NCI-H1436 treated with DMSO at 0.1 percent for 48 hours (cell line): ENCODE measurements around the gene R3HDM1.
"Not testable (repeated sequence)": the region's sequence is repeated elsewhere in the genome, so short reads cannot be mapped to it uniquely, and the experiment has no call there.

Experiments used
- DNase-seq: peaks from one replicate; lab custom pipeline; 2025; lab: John Stamatoyannopoulos, UW

Gene R3HDM1

DNA sequence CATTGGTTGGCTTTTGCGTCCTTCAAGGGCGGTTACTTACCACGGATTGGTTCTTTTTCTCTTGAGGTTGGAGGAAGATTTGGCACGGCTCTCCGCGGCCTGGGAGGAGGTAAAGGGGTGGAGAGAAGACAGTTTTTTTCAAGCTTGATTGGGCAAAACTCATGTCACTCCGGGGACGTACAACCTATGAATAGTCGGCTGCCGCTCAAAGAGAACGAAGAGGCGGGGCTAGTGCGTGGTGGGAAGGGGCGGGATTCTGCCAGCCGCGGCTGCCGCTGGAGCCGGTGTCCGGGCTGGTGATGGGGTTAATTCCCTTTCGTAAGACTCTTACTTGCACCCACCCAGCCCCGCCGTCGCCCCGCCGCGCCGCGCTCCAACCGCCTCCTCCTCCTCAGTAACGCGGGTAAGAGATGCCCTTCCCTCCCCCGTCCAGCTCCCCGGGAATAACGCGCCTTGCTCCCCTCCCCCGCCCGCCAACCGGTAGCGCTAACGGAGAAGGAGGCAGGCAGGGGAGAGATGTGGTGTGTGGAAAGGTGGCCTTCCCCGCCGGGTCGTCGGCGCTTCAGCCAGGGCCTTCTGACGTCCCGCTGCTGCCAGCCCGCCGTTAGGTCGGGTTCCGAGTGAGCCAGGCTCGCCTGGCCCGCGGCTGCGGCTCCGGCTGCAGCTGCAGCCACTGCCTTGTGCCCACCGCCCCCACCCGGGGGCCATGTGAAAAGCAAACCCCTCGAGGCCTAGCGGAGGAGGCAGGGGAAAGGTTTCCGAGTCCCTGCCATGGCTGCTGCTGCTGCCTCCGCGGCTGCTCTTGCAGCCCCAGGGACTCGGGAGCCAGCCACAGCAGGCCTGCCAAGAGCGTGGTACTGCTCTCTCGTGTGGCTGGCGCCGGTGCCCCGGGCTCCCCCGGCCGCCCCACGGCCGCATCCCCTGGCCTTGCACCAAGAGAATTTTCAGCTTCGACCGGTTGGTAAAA is at the start of gene R3HDM1:
TSS of gene R3HDM1 (plus strand) at position 254 of the 967 bp plus-strand sequence. CDS start 73,362 bp downstream, outside the sequence.
- DNase-seq, result peak; percentile 98

DNA sequence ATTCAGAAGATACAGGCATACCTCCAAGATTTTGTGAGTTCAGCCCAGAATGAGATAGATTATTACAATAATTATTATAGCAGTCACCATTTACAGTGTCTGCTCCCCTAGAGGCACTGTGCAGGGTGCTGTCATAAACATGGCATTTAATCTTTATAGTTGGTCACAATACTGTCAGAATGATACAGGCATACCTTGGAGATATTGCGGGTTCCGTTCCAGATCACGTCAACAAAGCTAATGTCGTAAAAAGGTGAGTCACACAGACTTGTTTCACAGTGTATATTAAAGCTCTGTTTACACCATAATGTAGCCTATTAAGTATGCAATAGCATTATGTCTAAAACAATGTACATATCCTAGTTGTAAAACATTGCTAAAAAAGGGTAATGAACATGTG is 45.8 kb upstream of the R3HDM1 start:
- no peak for DNase-seq

DNA sequence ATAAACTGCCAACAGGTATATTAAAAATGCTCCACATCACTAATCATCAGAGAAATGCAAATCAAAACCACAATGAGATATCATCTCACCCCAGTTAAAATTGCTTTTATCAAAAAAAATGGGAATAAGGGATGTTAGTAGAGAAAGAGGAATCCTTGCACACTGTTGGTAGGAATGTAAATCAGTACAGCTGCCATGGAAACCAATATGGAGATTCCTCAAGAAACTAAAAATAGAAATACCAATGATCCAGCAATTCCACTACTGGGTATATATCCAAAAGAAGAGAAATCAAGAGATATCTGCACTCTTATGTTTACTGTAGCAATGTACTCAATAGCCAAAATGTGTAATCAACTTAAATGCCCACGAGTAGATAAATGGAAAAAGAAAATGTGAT is 40.9 kb upstream of the R3HDM1 start:
- no peak for DNase-seq

DNA sequence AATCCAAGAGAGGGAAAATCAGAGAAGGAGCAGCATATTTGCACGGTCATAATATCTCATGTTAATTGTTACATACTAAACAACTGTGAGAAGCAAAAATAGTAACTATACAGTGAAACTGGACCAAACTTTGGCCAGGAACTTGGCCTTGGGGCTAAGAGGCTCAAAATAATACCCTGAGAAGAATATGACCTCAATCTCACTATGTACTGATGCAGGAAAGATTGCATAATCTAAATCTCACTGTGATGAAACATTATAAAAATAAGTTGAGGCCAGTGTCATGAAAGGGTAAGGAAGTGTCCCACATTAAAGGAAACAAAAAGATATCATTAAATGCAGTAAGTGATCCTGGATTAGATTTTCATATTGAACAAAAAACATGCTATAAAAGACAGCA is 36.8 kb upstream of the R3HDM1 start:
- no peak for DNase-seq

DNA sequence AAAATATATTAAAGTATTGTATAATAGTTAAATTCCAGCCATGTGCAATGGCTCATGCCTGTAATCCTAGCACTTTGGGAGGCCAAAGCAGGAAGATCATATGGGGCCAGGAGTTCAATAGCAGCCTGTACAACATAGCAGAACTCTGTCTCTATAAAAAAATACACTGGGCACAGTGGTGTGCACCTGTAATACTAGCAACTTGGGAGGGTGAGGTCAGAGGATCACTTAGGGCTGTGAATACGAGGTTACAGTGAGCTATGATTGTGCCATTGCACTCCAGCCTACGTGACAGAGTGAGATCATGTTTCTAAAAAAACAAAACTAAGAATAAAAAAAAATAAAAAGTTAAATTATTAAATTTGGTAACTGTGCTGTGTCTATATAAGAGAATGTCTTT is 36.4 kb upstream of the R3HDM1 start:
- no peak for DNase-seq

DNA sequence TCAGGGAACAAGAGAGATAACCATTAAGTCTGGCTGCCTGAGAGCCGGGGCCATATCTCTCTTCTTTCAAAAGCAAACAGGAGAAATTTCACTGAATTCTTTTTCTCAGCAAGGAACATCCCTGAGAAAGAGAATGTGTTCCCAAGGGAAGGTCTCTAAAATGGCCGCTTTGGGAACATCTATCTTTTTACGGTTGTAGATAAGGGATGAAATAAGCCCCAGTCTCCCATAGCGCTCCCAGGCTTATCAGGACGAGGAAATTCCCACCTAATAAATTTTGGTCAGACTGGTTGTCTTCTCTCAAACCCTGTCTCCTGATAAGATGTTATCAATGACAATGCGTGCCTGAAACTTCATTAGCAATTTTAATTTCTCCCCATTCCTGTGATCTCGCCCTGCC is 32.7 kb upstream of the R3HDM1 start:
- DNase-seq, result not testable (repeated sequence)

DNA sequence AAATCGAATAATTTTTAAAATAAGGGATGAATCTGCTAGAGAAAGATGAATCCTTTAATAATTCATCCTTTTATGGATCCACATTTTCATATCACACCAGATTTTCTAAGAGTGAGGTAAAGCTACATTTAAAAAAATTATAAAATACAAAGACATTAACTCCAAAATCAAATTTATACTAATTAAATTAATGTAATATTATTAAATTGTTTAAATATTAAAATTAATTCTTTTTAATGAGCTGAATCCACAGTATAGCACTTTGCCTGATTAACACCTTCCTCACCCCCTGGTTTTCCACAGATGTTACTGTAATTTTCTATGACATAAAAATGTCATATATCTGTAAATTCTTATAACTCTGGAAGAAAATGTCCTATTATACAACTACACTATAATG is 26.5 kb upstream of the R3HDM1 start:
- DNase-seq, result no peak

DNA sequence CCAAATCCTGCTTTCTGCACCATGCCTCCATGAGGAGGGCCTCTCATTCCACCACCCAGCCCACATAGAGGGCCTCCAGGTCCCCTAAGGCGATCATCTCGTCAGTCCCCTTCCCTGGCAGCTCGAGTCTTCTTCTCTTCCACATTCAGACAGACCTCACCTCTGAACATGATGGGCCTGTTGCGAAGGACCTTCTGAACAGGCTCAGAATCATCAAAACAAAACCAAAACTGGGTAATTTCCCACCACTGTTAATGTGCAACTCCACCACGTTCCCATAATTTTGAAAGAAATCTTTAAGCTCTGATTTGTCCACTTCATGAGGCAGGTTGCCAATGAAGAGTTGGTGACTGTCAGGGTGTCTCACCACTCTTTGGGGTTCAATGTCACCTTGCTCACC is 20.7 kb upstream of the R3HDM1 start:
- no peak for DNase-seq

DNA sequence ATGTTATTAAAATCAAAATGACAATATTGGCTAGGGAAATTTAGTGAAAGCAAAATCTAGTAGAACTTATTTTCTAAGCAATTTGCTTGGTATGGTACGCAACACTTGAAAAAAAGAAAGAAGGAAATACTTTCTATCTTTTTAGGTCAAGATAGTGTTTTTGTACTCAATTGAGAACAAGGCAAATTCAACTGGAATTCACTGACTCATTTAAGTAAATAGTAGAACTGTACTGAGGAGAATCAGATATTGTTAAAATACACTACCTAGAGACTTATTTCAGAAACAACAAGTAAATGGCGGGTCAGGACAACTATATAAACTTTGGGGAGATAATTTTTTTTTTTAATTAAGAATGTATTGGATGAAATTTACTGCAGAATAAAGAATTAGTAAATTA is 19.2 kb upstream of the R3HDM1 start:
- DNase-seq, result no peak

DNA sequence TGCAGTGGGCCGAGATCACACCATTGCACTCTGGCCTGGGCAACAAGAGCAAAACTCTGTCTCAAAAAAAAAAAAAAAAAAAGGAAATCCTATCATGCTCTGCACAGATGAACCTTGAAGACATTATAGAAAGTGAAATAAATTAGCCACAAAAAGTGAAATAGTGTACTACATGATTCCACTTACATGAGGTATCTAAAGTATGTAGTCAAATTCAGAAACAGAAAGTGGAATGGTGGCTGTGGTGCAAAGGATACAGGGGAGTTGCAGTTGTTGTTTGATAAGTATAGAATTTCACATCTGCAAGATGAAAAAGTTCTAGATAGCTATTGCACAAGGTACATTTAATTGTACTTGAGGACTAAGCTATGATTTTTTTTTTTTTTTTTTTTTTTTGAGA is 5.5 kb upstream of the R3HDM1 start:
- no peak for DNase-seq

DNA sequence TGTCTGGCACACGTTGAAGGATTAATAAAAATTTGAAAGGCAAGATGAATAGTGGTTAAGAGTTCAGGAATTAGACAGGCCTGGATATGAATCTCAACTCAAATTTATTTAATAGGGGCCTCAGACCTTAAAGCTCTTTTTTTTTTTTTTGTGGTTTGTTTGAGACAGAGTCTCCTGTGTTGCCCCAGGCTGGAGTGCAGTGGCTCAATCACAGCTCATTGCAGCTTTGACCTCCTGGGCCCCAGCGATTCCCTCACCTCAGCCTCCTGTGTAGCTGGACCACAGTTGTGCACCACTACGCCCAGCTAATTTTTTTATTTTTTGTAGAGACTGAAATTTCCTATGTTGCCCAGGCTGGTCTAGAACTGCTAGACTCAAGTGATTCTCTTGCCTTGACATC is 3.3 kb upstream of the R3HDM1 start:
- no peak for DNase-seq

DNA sequence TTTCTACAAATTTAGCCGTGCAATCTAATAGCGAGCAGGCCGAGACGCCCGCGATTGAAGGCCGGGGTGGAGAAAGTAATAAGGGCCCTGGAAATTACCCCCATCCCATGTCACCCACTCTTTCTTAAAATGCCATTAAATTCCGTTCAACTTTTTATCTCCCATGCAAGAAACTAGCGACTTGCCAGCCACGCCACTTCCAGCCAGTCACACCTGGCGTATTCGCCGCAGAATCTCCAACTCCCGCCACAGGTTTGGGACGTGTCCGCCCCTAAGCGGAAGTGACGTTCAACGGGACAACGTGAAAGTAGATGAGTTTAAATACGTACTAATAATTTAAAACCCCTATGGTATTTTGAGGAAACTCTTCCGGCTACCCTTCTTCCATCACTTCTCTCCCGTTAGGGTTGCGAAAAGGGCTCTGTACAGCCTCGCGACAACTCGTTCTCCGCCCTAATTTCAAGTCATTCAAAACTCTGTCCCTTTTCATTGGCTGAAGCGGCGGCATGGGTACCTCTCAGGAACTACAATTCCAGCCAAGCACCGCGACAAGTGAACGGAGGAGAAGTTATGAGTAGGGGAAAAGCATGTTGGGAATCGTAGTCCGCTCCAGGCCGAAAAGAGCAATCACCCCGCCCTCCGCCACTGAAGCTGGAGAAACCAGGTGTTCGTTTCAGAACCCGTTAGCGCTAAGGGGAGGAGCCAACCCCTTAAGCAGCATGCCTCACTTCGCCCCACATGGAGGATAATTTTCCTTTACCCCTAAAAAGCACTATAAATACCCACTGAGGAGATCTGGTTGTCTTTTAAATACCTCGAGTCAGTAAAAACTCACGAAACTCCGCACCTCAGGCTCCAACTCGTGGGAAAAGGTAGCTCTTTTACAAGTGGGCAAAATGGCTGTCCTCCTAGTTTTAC is 712 bp upstream of the R3HDM1 start, which contains the start of gene ZRANB3:
TSS of gene ZRANB3 (minus strand) at position 906 of the 918 bp plus-strand sequence.
- peak; percentile 96 for DNase-seq

DNA sequence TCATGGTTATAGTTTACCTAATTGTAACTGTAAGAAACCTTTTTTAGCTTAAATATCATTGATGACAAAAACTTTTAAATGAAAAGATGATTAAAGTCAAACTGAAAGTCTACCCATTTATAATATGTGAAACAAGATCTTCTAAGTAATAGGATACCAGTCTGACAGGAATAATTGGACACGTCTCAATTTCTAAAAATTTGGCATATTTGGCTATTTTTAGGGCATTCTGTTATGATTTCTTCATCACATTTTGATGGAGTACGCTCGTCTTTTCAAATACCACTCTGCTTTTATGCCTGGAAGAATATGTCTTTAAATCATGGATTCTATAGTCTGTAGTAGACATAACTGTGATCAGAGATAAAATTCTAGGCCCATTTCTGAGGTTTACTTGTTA is 1.3 kb downstream of the R3HDM1 start:
- DNase-seq, result no peak

DNA sequence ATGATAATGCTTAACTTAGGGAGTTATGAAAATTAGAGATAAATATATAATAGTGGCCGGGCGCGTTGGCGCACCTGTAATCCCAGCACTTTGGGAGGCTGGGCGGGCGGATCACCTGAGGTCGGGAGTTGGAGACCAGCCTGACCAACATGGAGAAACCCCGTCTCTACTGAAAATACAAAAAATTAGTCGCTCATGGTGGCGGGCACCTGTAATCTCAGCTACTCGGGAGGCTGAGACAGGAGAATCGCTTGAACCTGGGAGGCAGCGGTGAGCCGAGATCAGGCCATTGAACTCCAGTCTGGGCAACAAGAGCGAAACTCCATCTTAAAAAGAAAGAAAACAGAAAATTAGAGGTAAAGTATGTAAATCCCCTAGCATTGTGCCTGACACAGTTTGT is 2.3 kb downstream of the R3HDM1 start:
- not testable (repeated sequence) for DNase-seq

DNA sequence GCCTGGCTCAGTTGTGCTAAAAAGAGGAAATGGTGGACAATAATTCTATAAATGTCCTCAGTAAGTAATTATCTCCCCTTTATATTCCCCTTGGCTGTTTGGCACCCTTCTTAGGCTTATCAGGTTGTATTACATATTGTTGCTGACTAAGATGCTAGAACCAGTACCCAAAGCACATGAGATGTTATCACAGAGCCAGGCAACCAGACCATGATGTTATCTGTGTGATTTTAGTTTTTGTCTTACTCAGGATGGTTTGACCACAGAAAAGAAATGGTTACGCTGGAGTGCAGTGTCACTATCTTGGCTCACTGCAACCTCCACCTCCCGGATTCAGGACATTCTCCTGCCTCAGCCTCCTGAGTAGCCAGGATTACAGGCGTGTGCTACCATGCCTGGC is 15.2 kb downstream of the R3HDM1 start:
- DNase-seq, result no peak

DNA sequence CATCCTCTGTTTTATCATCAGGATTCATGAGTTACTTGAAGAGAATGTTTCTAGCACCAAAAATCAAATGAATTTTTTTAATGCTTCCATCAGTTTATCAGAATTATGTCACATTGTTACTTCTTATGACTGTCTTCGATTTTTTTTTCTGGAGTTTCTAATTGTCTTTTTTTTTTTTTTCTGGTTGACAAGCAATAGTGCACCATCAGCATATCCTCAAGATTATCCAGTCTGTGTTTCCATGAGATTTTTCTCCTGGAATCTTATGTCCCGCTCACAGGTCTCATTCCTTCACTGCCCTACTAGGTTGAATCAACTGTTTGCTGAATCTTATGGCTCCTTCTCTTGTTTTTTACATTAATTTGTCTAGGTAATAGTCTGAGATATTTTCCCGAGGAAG is 16.0 kb downstream of the R3HDM1 start:
- no peak for DNase-seq

DNA sequence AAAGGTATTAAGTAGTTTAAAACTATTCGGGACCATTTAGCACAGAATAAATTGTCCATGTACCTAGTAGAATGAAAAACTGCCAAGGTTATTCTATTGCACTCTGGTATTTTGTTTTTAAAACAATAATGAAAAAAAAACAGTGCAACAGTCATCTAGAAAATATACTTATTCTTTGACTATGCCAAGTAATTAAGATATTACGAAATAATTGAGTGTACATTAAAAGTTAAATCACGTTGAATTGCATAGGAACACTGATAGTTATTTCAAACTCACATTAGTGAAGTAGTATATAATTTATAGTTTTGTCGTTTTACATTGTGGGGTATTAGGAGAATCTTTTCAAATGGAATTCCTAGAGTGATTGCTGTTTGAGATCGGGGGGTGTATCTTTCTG is 20.1 kb downstream of the R3HDM1 start:
- no peak for DNase-seq

DNA sequence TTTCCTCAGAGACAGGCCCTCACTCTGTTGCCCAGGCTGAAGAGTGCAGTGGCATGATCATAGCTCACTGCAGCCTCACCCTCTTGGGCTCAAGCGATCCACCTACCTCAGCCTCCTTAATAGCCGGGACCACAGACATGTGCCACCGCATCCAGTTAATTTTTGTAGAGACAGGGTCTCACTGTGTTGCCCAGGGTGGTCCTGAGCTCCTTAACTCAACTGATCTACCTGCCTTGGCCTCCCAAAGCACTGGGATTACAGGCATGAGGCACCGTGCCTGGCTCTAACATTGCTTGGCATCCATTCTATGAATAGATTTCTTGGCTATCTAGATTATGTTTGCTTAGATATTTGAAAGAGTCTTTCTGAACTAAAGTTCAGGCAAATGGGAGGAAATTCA is 21.6 kb downstream of the R3HDM1 start:
- no peak for DNase-seq

DNA sequence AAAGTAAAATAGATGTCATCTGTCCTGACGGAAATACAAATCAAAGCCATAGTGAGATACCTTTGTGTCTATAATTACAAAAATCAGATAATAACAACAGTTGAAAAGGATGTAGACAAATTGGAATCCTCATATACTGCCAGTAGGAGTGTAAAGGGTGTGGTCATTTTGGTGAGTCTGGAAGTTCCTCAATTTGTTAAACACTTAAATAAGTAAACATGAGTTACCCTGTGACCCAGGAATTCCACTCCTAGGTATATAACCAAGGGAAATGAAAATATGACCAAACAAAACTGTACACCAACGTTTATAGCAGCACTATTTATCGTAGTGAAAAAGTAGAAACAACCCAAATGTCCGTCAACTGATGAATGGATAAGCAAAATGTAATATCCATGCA is 24.0 kb downstream of the R3HDM1 start:
- DNase-seq, result no peak

DNA sequence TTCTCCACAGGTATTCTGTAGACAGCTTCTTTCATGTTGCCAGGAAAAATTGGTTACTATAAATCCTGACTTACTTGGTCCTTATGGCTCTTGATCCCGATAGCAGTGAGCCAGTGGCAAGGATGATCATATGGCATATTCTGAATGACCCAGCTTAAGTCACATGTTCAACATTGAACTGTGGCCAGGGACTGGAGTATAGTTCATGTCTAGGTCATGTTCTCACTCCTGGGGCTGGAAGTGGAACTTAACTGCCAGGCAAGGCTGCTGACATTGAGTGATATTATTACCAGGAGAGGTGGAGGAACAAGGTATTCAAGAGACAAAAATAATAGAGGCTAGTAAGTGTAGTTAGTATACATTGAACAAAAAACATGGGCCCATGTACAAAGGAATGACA is 26.2 kb downstream of the R3HDM1 start:
- no peak for DNase-seq

DNA sequence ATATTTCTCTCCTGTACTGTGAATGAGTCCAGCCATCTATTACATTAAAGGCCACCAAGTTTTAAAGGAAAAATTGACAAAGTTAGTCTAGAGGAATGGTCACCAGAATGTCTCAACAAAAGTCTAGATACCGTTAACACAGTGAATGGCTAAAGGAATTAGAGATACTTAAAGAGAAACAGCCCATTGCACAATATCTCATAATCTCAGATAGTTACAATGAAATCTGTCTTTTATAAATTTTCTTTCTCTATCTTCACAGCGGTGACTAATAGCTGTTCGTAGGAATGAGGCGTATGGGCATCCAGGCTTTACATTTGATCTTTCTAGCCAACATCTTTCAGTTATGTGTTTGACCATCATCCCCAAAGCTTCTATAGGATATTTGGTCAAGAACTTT is 30.6 kb downstream of the R3HDM1 start:
- no peak for DNase-seq

DNA sequence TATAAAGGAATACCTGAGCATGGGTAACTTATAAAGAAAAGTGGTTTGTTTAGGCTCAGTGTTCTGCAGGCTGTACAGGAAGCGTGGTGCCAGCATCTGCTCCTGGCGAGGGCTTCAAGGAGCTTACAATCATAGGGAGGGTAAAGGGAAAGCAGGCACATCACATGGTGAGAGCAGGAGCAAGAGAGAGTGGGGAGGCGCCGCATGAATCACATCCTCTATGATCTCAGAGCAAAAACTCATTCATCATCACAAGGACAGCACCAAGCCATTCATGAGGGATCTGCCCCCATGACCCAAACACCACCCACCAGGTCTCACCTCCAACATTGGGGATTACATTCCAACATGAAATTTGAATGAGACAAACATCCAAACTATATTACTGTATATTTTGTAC is 32.5 kb downstream of the R3HDM1 start:
- DNase-seq, result no peak

DNA sequence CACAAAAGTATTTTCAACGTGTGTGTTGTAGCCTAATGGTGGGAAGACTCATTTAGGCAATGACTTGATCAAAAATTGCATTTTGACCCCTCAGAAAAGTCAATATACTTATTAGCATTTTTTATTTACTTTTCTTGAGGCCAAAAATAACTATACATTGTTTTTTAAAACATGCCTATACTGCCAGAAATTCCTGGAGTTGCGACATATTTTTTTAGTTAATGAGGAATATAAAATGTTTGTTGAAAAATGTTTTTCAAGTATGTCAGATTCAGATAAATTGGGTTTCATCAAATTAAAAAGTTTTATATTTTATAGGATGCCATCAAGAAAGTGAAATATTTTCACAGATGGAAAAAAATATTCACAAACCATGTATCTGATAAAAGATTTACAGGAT is 39.6 kb downstream of the R3HDM1 start:
- DNase-seq, result no peak
